IPS-20b (cell line): ENCODE data around the gene PSD.

Experiments used
- H3K27ac ChIP-seq: one replicate; pipeline ENCODE4 v1.5.1; 2013; ENCODE audit warnings: low read length
- H3K27me3 ChIP-seq: 2 replicates; pipeline ENCODE4 v1.6.1; 2013; ENCODE audit warnings: mild to moderate bottlenecking, low read length, inconsistent platforms; ENCODE audit not compliant: insufficient read depth
- H3K36me3 ChIP-seq: 2 replicates; pipeline ENCODE4 v1.6.1; 2013; ENCODE audit warnings: low read depth, mild to moderate bottlenecking, inconsistent platforms, low read length, moderate library complexity; ENCODE audit not compliant: insufficient read depth
- H3K4me1 ChIP-seq: 2 replicates; pipeline ENCODE4 v1.6.1; 2013; ENCODE audit warnings: mild to moderate bottlenecking, control low read depth, inconsistent platforms, low read length, moderate library complexity; ENCODE audit not compliant: insufficient read depth
- H3K4me3 ChIP-seq: 2 replicates; pipeline ENCODE4 v1.5.1; 2013; ENCODE audit warnings: mild to moderate bottlenecking, low read length, inconsistent platforms
- H3K9ac ChIP-seq: 2 replicates; pipeline ENCODE4 v1.6.1; 2013; ENCODE audit warnings: low read depth, mild to moderate bottlenecking, inconsistent platforms, low read length, moderate library complexity
- H3K9me3 ChIP-seq: 2 replicates; pipeline ENCODE4 v1.6.1; 2013; ENCODE audit warnings: mild to moderate bottlenecking, low read depth, low read length, inconsistent platforms; ENCODE audit not compliant: insufficient read depth

PSD gene

DNA sequence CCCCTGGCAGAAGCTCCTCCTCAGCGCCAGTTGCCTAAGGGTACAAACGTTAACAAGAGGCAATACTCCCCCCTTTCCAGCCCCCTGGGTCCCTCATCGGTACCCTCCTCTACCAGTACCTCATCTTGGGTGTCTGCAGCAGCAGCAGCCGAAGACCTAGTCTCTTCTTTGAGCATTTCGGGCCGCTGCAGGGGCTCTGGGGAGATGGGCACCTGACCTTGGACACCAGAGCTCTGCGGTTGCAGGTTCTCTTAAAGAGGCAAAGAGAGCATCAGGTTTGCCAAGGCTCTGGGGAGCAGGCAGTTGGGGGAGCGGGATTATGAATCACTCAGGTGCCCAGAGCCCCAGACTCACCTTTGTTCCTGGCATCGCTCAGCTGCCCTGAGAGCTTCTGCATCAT, 5.6 kb upstream of the PSD start:
- H3K4me1 ChIP-seq, result no peaks in the 10 kb centered on the region; the same call in 1 of the 2 replicates

DNA sequence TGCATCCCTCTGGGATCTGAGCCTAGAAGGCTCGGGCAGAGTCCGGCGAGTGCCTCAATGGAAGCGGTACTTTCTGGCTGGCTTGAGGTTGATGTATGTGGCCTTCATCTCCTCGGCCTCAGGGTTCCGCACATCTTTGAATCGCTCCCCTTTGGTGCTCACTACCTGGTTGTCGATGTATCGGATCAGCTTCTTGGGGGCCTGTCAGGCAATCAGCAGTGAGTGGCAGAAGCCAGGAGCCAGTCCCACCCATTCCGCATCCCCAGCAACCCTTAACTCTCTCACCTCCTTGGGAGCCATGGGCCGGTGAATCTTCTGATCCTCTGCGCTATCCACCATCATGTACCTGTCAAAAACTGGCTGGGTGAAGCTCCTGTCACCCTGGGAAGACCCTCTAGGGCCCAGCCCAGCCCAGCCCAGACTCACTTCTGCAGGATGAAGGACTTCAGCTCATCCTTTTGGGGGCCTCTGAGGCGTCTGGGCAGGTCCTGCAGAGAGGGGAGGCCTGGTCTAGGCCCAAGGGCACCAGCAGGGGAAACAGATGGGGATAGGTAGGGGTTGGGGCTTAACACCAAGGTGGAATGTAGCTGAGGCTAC, 4.9 kb upstream of the PSD start:
- peaks cover 20% of the 10 kb centered on the region for H3K27me3 ChIP-seq
- H3K9me3 ChIP-seq, result no peaks in the 10 kb centered on the region
- peaks cover 13% of the 10 kb centered on the region for H3K36me3 ChIP-seq
- H3K4me3 ChIP-seq, result no peak overlapping the region
- H3K27ac ChIP-seq, result no peak overlapping the region
- H3K9ac ChIP-seq, result no peak overlapping the region
- H3K4me1 ChIP-seq, result no peaks in the 10 kb centered on the region; the same call in 1 of the 2 replicates

More for the DNA sequence above, 5.6 kb upstream of the PSD start:
- H3K27ac ChIP-seq, result no peak overlapping the region
- no peak overlapping the region for H3K4me3 ChIP-seq
- H3K36me3 ChIP-seq, result peaks cover 13% of the 10 kb centered on the region
- no peak overlapping the region for H3K9ac ChIP-seq
- H3K9me3 ChIP-seq, result no peaks in the 10 kb centered on the region
- peaks cover 16% of the 10 kb centered on the region for H3K27me3 ChIP-seq

DNA sequence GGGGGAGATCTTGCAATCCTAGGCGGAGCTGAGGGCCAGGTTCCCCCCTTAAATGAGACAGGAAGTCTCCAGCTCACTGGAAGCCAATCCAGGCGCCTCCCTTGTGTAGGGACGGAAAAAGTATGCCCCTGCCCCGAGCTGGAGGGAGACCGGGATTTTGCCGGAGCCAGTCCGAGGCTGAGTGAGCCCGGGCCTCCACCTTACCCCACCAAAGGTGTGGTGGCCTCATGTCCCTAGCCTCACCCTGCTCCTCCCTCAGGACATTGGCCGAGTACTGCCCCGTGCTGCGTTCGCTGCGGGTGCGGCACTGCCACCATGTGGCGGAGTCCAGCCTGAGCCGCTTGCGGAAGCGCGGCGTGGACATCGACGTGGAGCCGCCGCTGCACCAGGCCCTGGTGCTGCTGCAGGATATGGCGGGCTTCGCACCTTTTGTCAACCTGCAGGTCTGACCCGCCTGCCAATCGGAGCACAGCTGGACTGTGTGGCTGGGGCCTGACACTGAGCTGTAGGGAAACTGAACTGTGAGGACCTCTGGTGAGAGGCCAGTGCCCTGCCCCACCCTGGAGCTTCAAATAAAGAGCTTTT, 4.1 kb upstream of the PSD start:
- Histone ChIP-seq H3K4me3 (peak overlapping the region; percentile 90), H3K9ac (no peak overlapping the region), H3K27me3 (peaks cover 28% of the 10 kb centered on the region), H3K9me3 (no peaks in the 10 kb centered on the region), H3K27ac (no peak overlapping the region), H3K4me1 (peaks cover 5% of the 10 kb centered on the region), H3K36me3 (peaks cover 13% of the 10 kb centered on the region)

DNA sequence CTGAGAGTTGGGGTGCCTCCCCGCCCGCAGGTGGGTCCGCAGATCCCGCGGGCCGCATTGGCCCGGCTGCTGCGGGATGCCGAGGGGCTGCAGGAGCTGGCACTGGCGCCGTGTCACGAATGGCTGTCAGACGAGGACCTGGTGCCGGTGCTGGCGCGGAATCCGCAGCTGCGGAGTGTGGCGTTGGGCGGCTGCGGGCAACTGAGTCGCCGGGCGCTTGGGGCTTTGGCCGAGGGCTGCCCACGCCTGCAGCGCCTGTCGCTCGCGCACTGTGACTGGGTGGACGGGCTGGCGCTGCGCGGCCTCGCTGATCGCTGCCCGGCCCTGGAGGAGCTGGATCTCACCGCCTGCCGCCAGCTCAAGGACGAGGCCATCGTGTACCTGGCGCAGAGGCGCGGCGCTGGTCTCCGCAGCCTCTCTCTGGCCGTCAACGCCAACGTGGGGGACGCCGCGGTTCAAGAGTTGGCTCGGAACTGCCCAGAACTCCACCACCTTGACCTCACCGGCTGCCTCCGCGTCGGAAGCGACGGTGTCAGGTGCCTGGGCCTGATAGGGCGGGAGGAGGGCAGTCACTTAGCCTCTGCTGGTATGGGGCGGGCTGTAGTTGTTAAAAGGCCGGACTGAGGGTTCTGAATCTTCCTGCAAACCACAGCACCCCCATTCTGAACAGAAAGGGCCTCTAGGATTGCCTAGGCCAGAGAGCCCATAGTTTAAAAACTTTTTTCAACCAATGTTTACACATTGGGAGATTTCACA, 3.4 kb upstream of the PSD start:
- H3K4me1 ChIP-seq, result peaks cover 5% of the 10 kb centered on the region

DNA sequence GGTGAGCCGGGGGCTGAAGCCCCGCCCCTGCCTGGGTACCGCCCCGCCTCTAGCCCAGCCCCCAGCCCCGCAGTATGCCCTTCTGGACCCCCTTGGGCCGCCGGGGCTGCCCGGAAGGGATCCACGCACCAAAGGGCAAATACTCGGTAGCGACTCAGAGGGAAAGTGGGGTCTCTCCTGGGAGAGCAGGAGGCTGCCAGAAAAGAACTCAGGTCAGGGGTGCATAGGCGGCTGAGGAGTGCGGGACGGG, 2.8 kb upstream of the PSD start:
- Histone ChIP-seq H3K4me3 (peak overlapping the region; percentile 90), H3K27me3 (peaks cover 29% of the 10 kb centered on the region), H3K9me3 (no peaks in the 10 kb centered on the region), H3K9ac (peak overlapping the region; percentile 79; the same call in 1 of the 2 replicates), H3K27ac (no peak overlapping the region), H3K36me3 (peaks cover 13% of the 10 kb centered on the region), H3K4me1 (peaks cover 5% of the 10 kb centered on the region)

More for the DNA sequence above, 3.4 kb upstream of the PSD start:
- Histone ChIP-seq H3K4me3 (peak overlapping the region; percentile 90), H3K36me3 (peaks cover 13% of the 10 kb centered on the region), H3K9me3 (no peaks in the 10 kb centered on the region), H3K27ac (no peak overlapping the region), H3K9ac (peak overlapping the region; percentile 79; the same call in 1 of the 2 replicates), H3K27me3 (peaks cover 29% of the 10 kb centered on the region)

DNA sequence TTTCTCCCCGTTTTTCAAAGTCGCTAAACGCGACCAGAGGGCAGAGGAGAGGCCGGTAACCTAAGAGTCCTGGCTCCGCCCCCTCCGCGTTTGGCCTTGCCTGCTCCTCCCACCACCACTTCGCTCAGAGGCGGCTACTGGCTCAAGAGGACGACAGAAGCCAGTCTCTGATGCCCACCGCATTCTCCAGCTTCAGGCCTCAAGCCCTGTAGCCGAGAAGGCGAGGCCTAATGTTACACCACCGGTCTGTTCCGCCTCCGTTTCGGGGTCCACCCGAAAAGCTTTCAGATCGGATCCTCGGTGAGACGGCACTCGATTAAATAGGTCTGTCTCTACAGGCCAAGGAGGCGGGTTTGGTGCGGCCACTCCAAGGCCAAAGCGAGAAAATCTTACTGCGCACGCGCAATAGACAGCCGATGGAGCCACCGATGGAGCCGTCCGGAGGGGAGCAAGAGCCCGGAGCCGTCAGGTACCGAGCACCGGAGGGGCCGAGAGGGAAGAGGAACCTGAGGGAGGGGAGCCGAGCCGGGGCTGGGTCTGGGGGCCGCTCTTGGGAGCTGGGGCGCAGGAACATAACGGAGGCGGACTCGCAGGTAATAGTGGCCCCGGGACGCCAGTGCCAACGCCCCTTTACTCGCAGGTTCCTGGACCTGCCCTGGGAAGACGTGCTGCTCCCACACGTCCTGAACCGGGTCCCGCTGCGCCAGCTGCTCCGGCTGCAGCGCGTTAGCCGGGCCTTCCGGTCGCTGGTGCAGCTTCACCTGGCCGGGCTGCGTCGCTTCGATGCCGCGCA, 2.3 kb upstream of the PSD start, which contains the start of gene FBXL15:
FBXL15 (plus strand) TSS at position 123 of the 793 bp plus-strand sequence; CDS start at position 417, 294 bp downstream.
- Histone ChIP-seq H3K9ac (peak within 1 kb of the TSS; percentile 79; the same call in 1 of the 2 replicates), H3K36me3 (peaks cover 13% of the 10 kb centered on the region), H3K4me3 (peak within 1 kb of the TSS; percentile 90), H3K27me3 (peaks cover 29% of the 10 kb centered on the region), H3K9me3 (no peaks in the 10 kb centered on the region), H3K27ac (no peak within 1 kb of the TSS), H3K4me1 (peaks cover 5% of the 10 kb centered on the region)

DNA sequence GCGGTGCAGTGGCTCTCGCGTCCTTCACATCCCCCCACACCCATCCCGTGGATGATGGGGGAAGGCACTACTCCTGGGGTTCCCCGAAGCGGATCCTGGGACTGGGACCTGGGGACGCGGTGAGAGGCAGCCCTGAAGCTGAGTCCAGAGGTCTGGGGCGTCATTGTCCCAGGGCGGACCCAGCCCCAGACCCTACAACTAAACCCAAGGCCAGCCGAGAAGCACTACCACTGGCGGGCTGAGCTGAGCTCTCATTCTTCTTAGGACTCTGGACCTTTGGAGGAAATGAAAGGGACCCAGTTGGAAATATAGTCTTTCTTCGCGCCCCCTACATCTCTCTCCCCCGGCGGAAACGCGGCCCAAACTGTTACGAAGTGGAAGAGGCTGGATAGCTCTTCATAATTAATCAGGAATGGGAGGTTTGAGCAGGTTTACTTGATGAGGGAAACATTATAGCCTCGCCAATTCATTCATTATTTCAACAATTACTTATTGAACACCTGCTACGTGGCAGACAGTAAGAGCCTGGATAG, 1.7 kb upstream of the PSD start:
- Histone ChIP-seq H3K36me3 (peaks cover 13% of the 10 kb centered on the region), H3K4me3 (peak overlapping the region; percentile 90), H3K9me3 (no peaks in the 10 kb centered on the region), H3K27ac (no peak overlapping the region), H3K9ac (peak overlapping the region; percentile 79; the same call in 1 of the 2 replicates), H3K4me1 (peaks cover 5% of the 10 kb centered on the region), H3K27me3 (peaks cover 29% of the 10 kb centered on the region)

DNA sequence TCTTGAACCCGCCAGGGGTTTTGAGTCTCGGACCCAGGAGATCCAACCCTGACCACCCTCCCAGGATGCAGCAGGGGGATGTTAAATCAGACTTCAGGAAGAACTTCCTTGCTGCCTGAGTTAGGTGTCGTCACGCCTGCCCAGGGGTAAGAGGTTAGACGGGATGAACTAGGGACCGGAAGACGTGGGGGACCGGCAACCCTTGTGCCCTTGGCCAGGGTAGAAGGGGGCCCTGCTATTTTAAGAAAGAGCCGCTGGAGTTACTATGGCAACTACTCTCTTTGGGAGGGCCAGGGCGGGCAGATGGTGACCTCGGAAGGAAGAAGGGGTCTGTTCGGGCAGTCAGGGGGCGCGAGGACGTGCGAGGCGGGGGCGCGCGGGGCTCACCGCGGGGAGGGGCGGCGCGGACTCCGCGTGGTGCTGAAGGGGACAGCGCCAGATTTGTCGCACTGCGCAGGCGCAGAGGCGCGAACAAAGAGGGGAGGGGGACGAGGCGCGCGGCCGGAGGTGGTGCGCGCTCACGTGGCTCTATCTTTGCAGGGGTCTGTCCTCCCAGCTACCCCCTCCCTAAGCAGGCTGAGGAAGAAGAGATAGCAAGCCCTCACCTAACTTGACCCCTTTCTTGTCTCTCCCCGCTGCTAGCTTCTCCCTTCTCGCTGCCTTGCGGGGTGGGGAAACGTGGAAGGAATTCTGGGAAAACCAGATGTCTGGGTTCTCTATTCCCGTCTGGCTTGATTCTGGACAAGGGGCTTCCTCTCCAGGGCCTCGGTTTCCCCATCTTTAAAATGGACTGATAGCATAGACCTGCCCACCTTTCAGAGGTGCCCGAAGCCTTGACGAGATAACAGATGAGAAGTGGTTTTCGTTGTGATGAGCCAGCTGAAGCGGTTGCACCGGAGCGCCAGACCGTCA, 940 bp upstream of the PSD start:
- peaks cover 5% of the 10 kb centered on the region for H3K4me1 ChIP-seq
- H3K27ac ChIP-seq, result no peak overlapping the region
- H3K4me3 ChIP-seq, result peak overlapping the region; percentile 90
- no peaks in the 10 kb centered on the region for H3K9me3 ChIP-seq
- H3K36me3 ChIP-seq, result peaks cover 13% of the 10 kb centered on the region
- H3K9ac ChIP-seq, result peak overlapping the region; percentile 79; the same call in 1 of the 2 replicates
- H3K27me3 ChIP-seq, result peaks cover 32% of the 10 kb centered on the region

DNA sequence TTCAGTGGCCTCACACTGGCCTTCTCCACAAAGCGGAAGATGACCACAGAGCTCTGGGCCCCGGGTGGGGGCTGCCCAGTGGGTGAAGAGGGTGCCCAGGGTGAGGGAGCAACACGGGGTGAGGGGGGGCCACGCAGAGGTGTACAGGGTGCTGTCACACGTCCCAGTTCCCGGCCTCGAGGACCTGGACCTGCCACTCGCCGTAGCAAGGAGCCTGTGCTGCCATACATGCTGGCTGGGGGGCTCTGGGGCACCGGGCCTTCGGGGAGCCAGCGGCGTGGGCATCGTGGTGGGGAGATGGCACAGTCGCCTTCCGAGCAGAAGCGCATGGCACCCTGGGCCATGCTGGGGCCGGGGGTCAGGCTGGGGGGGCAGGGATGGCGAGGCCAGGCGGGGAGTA, 1.9 kb downstream of the PSD start:
- no peaks in the 10 kb centered on the region for H3K9me3 ChIP-seq
- no peak overlapping the region for H3K4me3 ChIP-seq
- H3K4me1 ChIP-seq, result peaks cover 11% of the 10 kb centered on the region
- no peak overlapping the region for H3K9ac ChIP-seq
- peaks cover 39% of the 10 kb centered on the region for H3K27me3 ChIP-seq
- H3K36me3 ChIP-seq, result no peaks in the 10 kb centered on the region
- no peak overlapping the region for H3K27ac ChIP-seq

DNA sequence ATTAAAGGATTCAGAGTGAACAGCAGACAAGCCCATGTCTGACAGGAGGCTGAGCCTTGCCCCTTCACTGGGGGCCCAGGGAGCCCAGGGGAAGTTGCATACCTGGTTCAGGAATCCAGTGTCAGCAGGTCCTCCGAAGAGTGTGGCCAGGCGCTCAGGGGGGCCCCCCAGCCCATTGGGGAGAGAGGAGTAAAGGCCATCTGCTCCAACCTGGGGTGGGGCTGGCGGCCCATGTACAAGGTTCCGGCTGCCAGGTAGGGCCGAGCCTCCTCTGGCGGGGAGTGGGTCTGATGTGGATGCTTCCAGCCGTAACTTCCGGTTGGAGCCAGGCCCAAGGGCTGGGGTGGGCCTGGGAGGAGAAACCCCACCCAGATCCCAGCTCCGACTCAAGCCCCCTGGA, 2.3 kb downstream of the PSD start:
- H3K4me3 ChIP-seq, result no peak overlapping the region
- H3K9me3 ChIP-seq, result no peaks in the 10 kb centered on the region
- H3K4me1 ChIP-seq, result peaks cover 11% of the 10 kb centered on the region
- no peak overlapping the region for H3K27ac ChIP-seq
- H3K9ac ChIP-seq, result no peak overlapping the region
- H3K27me3 ChIP-seq, result peaks cover 41% of the 10 kb centered on the region
- no peaks in the 10 kb centered on the region for H3K36me3 ChIP-seq
